SK-N-MC (cell line): ENCODE measurements around the gene SOX6.

Source experiments
- EZH2 ChIP-seq: fragments of 200-600 bp; sonication (generic); IDR thresholded peaks from one replicate; pipeline ENCODE4 v1.6.1; 2017; ENCODE audit warnings: antibody characterized with exemption
- POLR2AphosphoS5 ChIP-seq: IDR thresholded peaks from 2 replicates; pipeline ENCODE4 v1.6.1; 2012; ENCODE audit warnings: mild to moderate bottlenecking, low read depth, low read length, borderline replicate concordance

GRCh38 chr11:15920856-15921629, 435.3 kb downstream of the SOX6 start:
- TF ChIP-seq POLR2AphosphoS5 (no peak), EZH2 (no peak)
